G401 (cell line): ENCODE data around the gene FGF3. TPM values are rescaled to one million over a fixed set of nuclear protein-coding genes. Genes with fewer than 3 reads are reported as not detected.

Experiments used
- DNase-seq: peaks from one replicate; pipeline ENCODE4 v3.0.0-alpha.2; 2015; ENCODE audit warnings: low spot score
- in situ Hi-C: cut with HindIII; loops from 2 replicates; pipeline ENCODE4 v1.10.0; 2016; ENCODE audit warnings: low sequenced_read_pairs, mixed read lengths
- total RNA-seq: library from RNA; depleted of rRNA; stranded (reverse); fragments of >200 nt; shearing (Covaris generic); gene quantifications from 2 replicates; pipeline ENCODE4 v1.2.3, GENCODE V29; 2014; rRNA removed

FGF3 gene
- total RNA-seq: not detected in 2 replicates

- DNase-seq: no peak
- in situ Hi-C loops: no loop called here
These were observed at the start of gene FGF3 for GRCh38 chr11:69818603-69819441. Gene FGF3, minus strand, starts transcription at chr11:69819416. Its CDS starts 483 bp downstream, at chr11:69818933.

- in situ Hi-C loops: no loop called here
- DNase-seq: no peak
These were observed 49.7 kb upstream of the FGF3 start for GRCh38 chr11:69868871-69869270.

- in situ Hi-C loops: no loop called here
- no peak for DNase-seq
These were observed 49.0 kb upstream of the FGF3 start for GRCh38 chr11:69868006-69868810.

GRCh38 chr11:69867076-69868005 is 48.1 kb upstream of the FGF3 start:
- DNase-seq: no peak
- in situ Hi-C loops: no loop called here

GRCh38 chr11:69866648-69867047 is 47.4 kb upstream of the FGF3 start:
- in situ Hi-C loops: no loop called here
- no peak for DNase-seq

GRCh38 chr11:69865707-69866106 is 46.5 kb upstream of the FGF3 start:
- in situ Hi-C loops: no loop called here
- DNase-seq: no peak

GRCh38 chr11:69864686-69865661 is 45.8 kb upstream of the FGF3 start:
- DNase-seq: no peak
- in situ Hi-C loops: no loop called here

GRCh38 chr11:69863544-69864200 is 44.5 kb upstream of the FGF3 start:
- in situ Hi-C loops: no loop called here
- no peak for DNase-seq

- in situ Hi-C loops: no loop called here
- DNase-seq: no peak
These were observed 43.8 kb upstream of the FGF3 start for GRCh38 chr11:69862797-69863543.

GRCh38 chr11:69862331-69862771 is 43.1 kb upstream of the FGF3 start:
- in situ Hi-C loops: no loop called here

GRCh38 chr11:69861901-69862300 is 42.7 kb upstream of the FGF3 start:
- in situ Hi-C loops: no loop called here

More at GRCh38 chr11:69862331-69862771, 43.1 kb upstream of the FGF3 start:
- no peak for DNase-seq

GRCh38 chr11:69860796-69861445 is 41.7 kb upstream of the FGF3 start:
- no peak for DNase-seq
- in situ Hi-C loops: no loop called here

More at GRCh38 chr11:69861901-69862300, 42.7 kb upstream of the FGF3 start:
- no peak for DNase-seq

GRCh38 chr11:69860244-69860643 is 41.0 kb upstream of the FGF3 start:
- DNase-seq: no peak
- in situ Hi-C loops: no loop called here

GRCh38 chr11:69859275-69859934 is 40.2 kb upstream of the FGF3 start:
- in situ Hi-C loops: no loop called here
- no peak for DNase-seq

GRCh38 chr11:69855421-69855820 is 36.2 kb upstream of the FGF3 start:
- in situ Hi-C loops: no loop called here
- no peak for DNase-seq

GRCh38 chr11:69854713-69855112 is 35.5 kb upstream of the FGF3 start:
- in situ Hi-C loops: no loop called here
- DNase-seq: no peak
